GM19463 (cell line): ENCODE results near the gene CAPZB.

Experiments used
- ATAC-seq: cut with Tn5 transposase; IDR thresholded peaks from one replicate; pipeline ENCODE4 v1.9.1; 2021; ENCODE audit warnings: mild to moderate bottlenecking, moderate library complexity; ENCODE audit not compliant: unreplicated experiment

Gene CAPZB

DNA sequence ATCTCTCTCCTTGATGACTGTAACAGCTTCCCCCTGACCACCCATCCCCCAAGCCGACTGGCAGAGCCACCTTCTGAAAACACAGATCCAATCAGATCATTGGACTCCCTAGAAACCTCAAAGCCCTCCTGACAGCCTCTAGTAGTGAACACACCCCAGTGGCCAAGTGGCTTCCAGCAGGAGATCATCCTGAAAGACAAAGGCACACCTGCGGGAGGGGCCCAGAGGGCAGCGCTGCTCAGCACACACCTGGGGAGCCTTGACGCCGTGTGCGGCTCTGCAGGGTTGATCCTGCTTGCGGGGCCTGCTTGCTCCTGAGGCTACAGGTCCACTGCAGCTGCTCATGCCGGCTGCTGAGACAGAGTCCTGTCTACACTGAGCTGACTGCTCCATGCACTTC, 131.7 kb downstream of the CAPZB start:
- ATAC-seq, result no peak

- ATAC-seq, result no peak
Observed at GRCh38 chr1:19352839-19353238, 132.5 kb downstream of the CAPZB start.

- ATAC-seq, result no peak
Observed at GRCh38 chr1:19351873-19352272, 133.5 kb downstream of the CAPZB start.

DNA sequence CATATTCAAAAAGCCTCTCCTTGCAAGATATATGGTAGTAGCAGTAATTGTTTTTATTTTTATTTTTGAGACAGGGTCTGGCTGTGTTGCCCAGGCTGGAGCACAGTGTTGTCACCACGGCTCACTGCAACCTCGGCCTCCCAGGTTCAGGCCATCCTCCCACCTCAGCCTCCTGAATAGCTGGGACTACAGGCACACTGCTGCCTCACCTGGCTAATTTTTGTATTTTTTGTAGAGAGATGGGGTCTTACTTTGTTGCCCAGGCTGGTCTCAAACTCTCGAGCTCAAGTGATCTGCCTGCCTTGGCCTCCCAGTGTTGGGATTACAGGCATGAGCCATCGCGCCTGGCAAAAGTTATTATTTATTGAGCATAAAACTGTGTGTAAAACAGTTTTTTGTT, 134.8 kb downstream of the CAPZB start:
- no peak for ATAC-seq

DNA sequence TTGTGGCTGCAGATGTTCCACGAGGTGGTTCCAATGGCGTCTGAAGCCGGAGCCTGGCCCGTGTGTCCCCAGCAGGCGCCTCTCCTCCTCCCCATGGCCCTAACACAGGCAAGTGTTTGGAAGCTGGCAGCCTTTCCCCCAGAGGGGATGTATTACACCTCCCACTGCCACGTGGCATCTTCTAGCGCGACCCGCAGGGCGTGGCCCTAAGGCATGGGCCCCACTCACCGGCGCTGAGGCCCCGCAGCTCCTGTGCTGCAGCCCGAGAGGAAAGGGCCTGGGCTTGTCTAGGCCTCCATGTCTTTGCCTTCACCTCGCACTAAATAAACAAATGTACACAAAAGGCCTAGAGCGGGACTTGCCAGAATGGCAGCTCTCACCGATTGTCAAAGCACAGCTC, 135.3 kb downstream of the CAPZB start:
- ATAC-seq, result no peak

GRCh38 chr1:19348441-19349198, 136.7 kb downstream of the CAPZB start:
- no peak for ATAC-seq

GRCh38 chr1:19347533-19348172, 137.7 kb downstream of the CAPZB start:
- ATAC-seq, result no peak

GRCh38 chr1:19346026-19346425, 139.3 kb downstream of the CAPZB start:
- no peak for ATAC-seq

DNA sequence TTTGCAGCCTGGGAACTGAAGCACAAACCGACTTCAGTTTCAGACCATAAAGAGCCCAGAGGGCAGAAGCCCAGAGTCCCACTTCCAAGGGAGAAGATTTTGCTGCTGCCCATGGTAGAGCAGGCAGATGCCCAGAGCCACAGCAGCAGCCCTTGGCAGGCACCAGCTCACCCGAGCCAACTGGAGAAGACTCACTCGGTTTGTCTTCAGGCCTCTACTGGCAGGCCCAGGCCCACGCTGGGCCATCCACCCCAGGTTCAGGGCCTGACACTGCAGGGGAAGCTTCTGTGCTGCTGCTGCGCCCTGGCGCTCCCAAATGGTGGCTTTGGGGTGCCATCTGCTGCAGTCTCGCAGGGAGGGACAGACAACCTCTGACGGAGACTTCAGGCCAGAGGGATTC, 139.9 kb downstream of the CAPZB start:
- ATAC-seq, result no peak

- ATAC-seq, result no peak
Observed at GRCh38 chr1:19344831-19345230, 140.5 kb downstream of the CAPZB start.

DNA sequence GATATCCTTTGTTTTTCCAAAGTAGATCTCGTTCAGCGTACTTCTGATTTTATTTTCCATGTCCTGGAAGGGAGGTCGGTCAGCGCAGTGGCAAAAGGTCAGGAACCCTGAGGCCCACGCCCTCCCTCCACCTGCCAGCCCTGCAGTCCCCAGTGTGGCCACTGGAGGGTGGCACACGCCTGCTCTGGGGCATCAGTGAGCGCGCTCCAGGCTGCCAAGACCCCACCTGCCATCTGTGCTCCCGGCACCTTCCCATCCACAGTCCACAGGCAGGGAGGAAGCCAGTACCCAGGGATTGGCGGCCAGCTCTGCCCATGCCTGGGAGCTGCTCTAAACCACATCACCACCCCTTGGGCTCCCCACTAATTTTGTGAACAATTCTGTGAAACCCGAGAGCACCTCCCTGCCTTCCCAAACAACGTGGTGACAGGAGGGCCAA, 140.9 kb downstream of the CAPZB start:
- no peak for ATAC-seq

DNA sequence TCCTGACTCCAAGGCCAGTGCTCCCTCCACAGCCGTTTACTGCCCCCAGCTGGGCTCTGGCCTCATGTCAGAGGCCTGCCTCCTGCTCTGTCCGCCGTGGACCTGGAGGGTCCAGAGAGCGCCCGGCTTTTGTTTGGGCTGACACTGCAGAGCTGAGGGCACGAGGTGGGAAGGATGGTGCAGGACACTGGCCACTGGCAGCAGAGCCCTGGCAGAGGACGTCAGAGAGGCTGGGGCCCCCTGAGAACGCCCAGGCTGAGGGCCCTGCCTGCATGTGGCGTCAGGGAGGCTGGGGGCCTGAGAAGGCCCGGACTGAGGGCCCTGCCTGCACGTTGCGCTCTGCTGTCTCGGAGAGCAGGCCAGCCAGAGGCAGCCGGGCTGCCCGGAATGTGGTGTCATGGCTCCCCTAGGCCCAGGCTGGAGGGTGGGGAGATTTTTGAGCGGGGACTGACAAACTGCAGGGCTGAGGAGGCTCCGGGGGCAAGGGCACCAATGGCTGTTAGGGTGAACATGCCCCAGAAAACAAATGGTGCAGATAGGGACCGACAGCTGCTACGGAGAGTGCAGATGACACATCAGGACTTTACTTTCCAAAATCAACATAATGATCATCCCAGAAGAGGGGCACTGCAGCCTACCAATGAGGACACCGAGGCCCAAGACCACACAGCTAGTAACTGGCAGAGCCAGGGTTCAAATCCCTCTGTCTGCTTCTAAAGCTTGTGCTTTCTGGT, 141.6 kb downstream of the CAPZB start:
- ATAC-seq, result no peak

GRCh38 chr1:19342894-19343616, 142.3 kb downstream of the CAPZB start:
- no peak for ATAC-seq

GRCh38 chr1:19342062-19342750, 143.1 kb downstream of the CAPZB start:
- no peak for ATAC-seq

GRCh38 chr1:19341201-19342061, 143.9 kb downstream of the CAPZB start:
- no peak for ATAC-seq

GRCh38 chr1:19340387-19340937, 144.9 kb downstream of the CAPZB start:
- ATAC-seq, result no peak

- no peak for ATAC-seq
Observed at GRCh38 chr1:19339214-19339861, 146.0 kb downstream of the CAPZB start.

DNA sequence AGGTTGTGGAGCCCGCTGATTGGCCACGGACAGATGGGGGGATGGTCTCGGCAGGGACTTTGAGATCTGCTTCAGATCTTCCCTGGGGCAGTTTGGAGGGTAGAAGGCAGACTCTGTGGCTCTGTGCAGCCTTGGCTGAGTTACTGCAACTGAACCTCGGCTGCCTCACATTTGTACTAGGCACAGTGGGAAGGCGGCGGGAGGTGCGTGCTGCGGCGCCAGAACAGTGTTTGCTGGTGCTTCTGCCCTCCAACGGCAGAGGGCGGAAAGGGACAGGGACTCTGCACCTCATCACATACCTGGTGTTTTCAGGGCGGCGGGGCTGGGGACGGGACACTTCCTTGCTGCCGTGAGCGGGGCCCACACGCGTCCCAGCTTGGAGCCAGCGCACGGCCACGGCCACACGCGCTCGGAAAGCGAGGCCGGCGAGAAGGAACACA, 147.0 kb downstream of the CAPZB start:
- no peak for ATAC-seq

GRCh38 chr1:19337289-19337688, 148.1 kb downstream of the CAPZB start:
- no peak for ATAC-seq
